K562 (cell line): ENCODE results near the gene VPREB1. TPM values are rescaled to one million over a fixed set of nuclear protein-coding genes. Genes with fewer than 3 reads are reported as not detected.

Source experiments
- CSDE1 ChIP-seq, 2 experiments: fragments of 450-650 bp; IDR thresholded peaks; 2 replicates each; pipeline ENCODE4 v1.6.1; 2016; ENCODE audit warnings: mild to moderate bottlenecking in 1 of 2
- DNMT1 ChIP-seq: fragments of 450-650 bp; IDR thresholded peaks from 2 replicates; pipeline ENCODE4 v1.6.1; 2016; ENCODE audit warnings: antibody characterized with exemption, mild to moderate bottlenecking
- ETV1 ChIP-seq: fragments of 450-650 bp; conservative IDR thresholded peaks from 2 replicates; pipeline ENCODE4 v1.6.1; 2016; ENCODE audit warnings: missing genetic modification characterization, control low read depth, low read depth, missing compliant biosample characterization
- FOXK2 ChIP-seq, 2 experiments: fragments of 450-650 bp; IDR thresholded peaks in 1 of 2; conservative IDR thresholded peaks in 1 of 2; 2 replicates each; pipeline ENCODE4 v1.6.1; 2016; ENCODE audit warnings: low read depth in 2 of 2, mild to moderate bottlenecking in 1 of 2
- HDAC1 ChIP-seq, 2 experiments: fragments of 450-650 bp; IDR thresholded peaks; 2 replicates each; pipeline ENCODE4 v1.6.1; 2016 to 2017; ENCODE audit warnings: inconsistent platforms in 1 of 2, mild to moderate bottlenecking in 1 of 2, moderate library complexity in 1 of 2
- LARP7 ChIP-seq: fragments of 450-650 bp; IDR thresholded peaks from 2 replicates; pipeline ENCODE4 v1.6.1; 2016
- MCM7 ChIP-seq, 2 experiments: fragments of 450-650 bp; IDR thresholded peaks; 2 replicates each; pipeline ENCODE4 v1.6.1; 2016 to 2018
- MIER1 ChIP-seq: fragments of 450-650 bp; IDR thresholded peaks from 2 replicates; pipeline ENCODE4 v1.6.1; 2016; ENCODE audit warnings: antibody characterized with exemption, mild to moderate bottlenecking, low read depth
- NCOA4 ChIP-seq: fragments of 450-650 bp; IDR thresholded peaks from 2 replicates; pipeline ENCODE4 v1.6.1; 2018; ENCODE audit warnings: mild to moderate bottlenecking; ENCODE audit not compliant: partially characterized antibody
- NFRKB ChIP-seq: fragments of 450-650 bp; IDR thresholded peaks from 2 replicates; pipeline ENCODE4 v1.6.1; 2016; ENCODE audit warnings: low read depth
- OTX1 ChIP-seq: fragments of 450-650 bp; formaldehyde crosslinking; IDR thresholded peaks from 2 replicates; pipeline ENCODE4 v1.4.0; 2022; ENCODE audit warnings: mild to moderate bottlenecking
- ZC3H8 ChIP-seq: fragments of 450-650 bp; IDR thresholded peaks from 2 replicates; pipeline ENCODE4 v1.6.1; 2017
- ZNF785 ChIP-seq: fragments of 250-450 bp; sonication (Bioruptor Pico); IDR thresholded peaks from 2 replicates; pipeline ENCODE4 v1.4.0; 2020; ENCODE audit warnings: mild to moderate bottlenecking
- polyA plus RNA-seq, 8 experiments: library from polyadenylated mRNA; depleted of rRNA in 4 of 8; stranded (reverse) in 5 of 8; unstranded in 3 of 8; fragments of >200 nt; fragmentation: Nextera tagmentation in 2 of 8; fragmentation: Illumina TruSeq in 1 of 8; extraction: Ambion mirVana in 2 of 8; extraction: Trizol in 1 of 8; gene quantifications; 2 replicates each; pipeline versions ENCODE4 v1.2.1 to v1.2.3, GENCODE V29; 2011 to 2014; ENCODE audit warnings: inconsistent platforms in 1 of 8, missing spikeins in 1 of 8
- total RNA-seq, 7 experiments: library from RNA; depleted of rRNA in 6 of 7; stranded (reverse); fragments of >200 nt in 6 of 7; fragmentation: Illumina TruSeq in 2 of 7; extraction: Trizol in 2 of 7; gene quantifications; 2 replicates each; pipeline versions ENCODE4 v1.2.1 to v1.2.3, GENCODE V29; 2011 to 2021; ENCODE audit warnings: low replicate concordance in 1 of 7
- TF ChIP-seq, protein P1 (sequence below): fragments of 450-650 bp; IDR thresholded peaks from 2 replicates; pipeline ENCODE4 v1.6.1; 2016; ENCODE audit warnings: low read depth
- TF ChIP-seq, protein P2 (sequence below), 2 experiments: fragments of 450-650 bp; IDR thresholded peaks; 2 replicates each; pipeline ENCODE4 v1.6.1; 2016
- TF ChIP-seq, protein P3 (sequence below), 2 experiments: fragments of 450-650 bp in 1 of 2; IDR thresholded peaks; 2 replicates each; pipeline ENCODE4 v1.6.1; 2011 to 2017; ENCODE audit warnings: low read depth in 2 of 2, antibody characterized with exemption in 1 of 2, borderline replicate concordance in 1 of 2, low read length in 1 of 2, mild to moderate bottlenecking in 1 of 2, mixed read lengths in 1 of 2; ENCODE audit not compliant: control insufficient read depth in 1 of 2

Gene VPREB1
- total and polyA plus RNA-seq, 9 of the 15 experiments (the other 6 are each of a cell fraction or from before 2014, with no cell fraction given) = not detected

DNA sequence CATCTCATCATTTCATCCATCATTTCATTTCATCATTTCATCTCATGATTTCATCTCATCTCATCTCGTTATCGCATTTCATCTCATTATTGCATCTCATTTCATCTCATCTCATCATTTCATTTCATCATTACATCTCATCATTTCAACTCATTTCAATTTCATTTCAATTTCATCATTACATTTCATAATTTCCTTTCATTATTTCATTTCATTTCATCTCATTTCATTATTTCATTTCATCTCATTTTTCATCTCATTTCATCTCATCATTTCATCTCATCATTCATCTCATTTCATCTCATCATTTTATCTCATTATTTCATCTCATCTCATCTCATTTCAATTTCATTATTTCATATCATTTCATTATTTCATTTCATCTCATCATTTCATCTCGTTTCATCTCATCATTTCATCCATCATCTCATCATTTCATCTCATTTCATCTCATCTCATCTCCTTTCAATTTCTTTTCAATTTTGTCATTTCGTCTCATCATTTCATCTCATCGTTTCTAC, 42.6 kb downstream of the VPREB1 start (continued):
- TF ChIP-seq, protein P1, sequence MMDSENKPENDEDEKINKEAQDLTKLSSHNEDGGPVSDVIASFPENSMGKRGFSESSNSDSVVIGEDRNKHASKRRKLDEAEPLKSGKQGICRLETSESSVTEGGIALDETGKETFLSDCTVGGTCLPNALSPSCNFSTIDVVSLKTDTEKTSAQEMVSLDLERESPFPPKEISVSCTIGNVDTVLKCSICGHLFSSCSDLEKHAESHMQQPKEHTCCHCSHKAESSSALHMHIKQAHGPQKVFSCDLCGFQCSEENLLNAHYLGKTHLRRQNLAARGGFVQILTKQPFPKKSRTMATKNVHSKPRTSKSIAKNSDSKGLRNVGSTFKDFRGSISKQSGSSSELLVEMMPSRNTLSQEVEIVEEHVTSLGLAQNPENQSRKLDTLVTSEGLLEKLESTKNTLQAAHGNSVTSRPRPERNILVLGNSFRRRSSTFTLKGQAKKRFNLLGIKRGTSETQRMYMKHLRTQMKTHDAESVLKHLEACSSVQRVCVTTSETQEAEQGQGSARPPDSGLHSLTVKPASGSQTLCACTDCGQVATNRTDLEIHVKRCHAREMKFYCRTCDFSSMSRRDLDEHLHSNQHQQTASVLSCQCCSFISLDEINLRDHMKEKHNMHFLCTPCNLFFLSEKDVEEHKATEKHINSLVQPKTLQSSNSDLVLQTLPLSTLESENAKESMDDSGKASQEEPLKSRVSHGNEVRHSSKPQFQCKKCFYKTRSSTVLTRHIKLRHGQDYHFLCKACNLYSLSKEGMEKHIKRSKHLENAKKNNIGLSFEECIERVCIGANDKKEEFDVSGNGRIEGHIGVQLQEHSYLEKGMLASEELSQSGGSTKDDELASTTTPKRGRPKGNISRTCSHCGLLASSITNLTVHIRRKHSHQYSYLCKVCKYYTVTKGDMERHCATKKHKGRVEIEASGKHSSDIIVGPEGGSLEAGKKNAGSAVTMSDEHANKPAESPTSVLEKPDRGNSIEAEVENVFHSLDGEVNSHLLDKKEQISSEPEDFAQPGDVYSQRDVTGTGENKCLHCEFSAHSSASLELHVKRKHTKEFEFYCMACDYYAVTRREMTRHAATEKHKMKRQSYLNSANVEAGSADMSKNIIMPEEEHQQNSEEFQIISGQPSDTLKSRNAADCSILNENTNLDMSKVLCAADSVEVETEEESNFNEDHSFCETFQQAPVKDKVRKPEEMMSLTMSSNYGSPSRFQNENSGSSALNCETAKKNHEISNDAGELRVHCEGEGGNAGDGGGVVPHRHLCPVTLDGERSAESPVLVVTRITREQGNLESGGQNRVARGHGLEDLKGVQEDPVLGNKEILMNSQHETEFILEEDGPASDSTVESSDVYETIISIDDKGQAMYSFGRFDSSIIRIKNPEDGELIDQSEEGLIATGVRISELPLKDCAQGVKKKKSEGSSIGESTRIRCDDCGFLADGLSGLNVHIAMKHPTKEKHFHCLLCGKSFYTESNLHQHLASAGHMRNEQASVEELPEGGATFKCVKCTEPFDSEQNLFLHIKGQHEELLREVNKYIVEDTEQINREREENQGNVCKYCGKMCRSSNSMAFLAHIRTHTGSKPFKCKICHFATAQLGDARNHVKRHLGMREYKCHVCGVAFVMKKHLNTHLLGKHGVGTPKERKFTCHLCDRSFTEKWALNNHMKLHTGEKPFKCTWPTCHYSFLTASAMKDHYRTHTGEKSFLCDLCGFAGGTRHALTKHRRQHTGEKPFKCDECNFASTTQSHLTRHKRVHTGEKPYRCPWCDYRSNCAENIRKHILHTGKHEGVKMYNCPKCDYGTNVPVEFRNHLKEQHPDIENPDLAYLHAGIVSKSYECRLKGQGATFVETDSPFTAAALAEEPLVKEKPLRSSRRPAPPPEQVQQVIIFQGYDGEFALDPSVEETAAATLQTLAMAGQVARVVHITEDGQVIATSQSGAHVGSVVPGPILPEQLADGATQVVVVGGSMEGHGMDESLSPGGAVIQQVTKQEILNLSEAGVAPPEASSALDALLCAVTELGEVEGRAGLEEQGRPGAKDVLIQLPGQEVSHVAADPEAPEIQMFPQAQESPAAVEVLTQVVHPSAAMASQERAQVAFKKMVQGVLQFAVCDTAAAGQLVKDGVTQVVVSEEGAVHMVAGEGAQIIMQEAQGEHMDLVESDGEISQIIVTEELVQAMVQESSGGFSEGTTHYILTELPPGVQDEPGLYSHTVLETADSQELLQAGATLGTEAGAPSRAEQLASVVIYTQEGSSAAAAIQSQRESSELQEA = peak; percentile 11; the same call in 1 of the 2 replicates
- TF ChIP-seq, protein P2, sequence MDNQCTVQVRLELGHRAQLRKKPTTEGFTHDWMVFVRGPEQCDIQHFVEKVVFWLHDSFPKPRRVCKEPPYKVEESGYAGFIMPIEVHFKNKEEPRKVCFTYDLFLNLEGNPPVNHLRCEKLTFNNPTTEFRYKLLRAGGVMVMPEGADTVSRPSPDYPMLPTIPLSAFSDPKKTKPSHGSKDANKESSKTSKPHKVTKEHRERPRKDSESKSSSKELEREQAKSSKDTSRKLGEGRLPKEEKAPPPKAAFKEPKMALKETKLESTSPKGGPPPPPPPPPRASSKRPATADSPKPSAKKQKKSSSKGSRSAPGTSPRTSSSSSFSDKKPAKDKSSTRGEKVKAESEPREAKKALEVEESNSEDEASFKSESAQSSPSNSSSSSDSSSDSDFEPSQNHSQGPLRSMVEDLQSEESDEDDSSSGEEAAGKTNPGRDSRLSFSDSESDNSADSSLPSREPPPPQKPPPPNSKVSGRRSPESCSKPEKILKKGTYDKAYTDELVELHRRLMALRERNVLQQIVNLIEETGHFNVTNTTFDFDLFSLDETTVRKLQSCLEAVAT (IDR thresholded peaks at IDR 0.05) = 0 out of 4 replicates have a peak, but pooled peaks have one; percentile 11 to 47
- TF ChIP-seq NFRKB = peak; percentile 33; the same call in 1 of the 2 replicates
- TF ChIP-seq DNMT1 = 0 out of 2 replicates have a peak, but pooled peaks have one; percentile 2
- TF ChIP-seq ZNF785 (CRISPR knock-in tag) = 0 out of 2 replicates have a peak, but pooled peaks have one; percentile 7
- peak in 1 of 2 experiments; percentile 42; a peak in 2 of 4 replicates for TF ChIP-seq HDAC1 (IDR thresholded peaks at IDR 0.05)
- TF ChIP-seq MCM7 (IDR thresholded peaks at IDR 0.05) = 0 out of 4 replicates have a peak, but pooled peaks of 1 of the 2 experiments have one; percentile 26
- peak; percentile 63 for TF ChIP-seq NCOA4
- TF ChIP-seq, protein P3, sequence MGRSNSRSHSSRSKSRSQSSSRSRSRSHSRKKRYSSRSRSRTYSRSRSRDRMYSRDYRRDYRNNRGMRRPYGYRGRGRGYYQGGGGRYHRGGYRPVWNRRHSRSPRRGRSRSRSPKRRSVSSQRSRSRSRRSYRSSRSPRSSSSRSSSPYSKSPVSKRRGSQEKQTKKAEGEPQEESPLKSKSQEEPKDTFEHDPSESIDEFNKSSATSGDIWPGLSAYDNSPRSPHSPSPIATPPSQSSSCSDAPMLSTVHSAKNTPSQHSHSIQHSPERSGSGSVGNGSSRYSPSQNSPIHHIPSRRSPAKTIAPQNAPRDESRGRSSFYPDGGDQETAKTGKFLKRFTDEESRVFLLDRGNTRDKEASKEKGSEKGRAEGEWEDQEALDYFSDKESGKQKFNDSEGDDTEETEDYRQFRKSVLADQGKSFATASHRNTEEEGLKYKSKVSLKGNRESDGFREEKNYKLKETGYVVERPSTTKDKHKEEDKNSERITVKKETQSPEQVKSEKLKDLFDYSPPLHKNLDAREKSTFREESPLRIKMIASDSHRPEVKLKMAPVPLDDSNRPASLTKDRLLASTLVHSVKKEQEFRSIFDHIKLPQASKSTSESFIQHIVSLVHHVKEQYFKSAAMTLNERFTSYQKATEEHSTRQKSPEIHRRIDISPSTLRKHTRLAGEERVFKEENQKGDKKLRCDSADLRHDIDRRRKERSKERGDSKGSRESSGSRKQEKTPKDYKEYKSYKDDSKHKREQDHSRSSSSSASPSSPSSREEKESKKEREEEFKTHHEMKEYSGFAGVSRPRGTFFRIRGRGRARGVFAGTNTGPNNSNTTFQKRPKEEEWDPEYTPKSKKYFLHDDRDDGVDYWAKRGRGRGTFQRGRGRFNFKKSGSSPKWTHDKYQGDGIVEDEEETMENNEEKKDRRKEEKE (IDR thresholded peaks at IDR 0.05; ENCODE audit: borderline replicate concordance in 1 of 2, control insufficient read depth in 1 of 2, low read depth in 2 of 2, low read length in 1 of 2) = peak in 1 of 2 experiments; percentile 13; a peak in 1 of 4 replicates
- 0 out of 2 replicates have a peak, but pooled peaks have one; percentile 13 for TF ChIP-seq LARP7
- TF ChIP-seq FOXK2 (conservative IDR thresholded peaks at IDR 0.05 in 1 of 2, IDR thresholded peaks at IDR 0.05 in 1 of 2; ENCODE audit: low read depth in 2 of 2) = 0 out of 4 replicates have a peak, but pooled peaks of 1 of the 2 experiments have one; percentile 14
- 0 out of 2 replicates have a peak, but pooled peaks have one; percentile 22 for TF ChIP-seq OTX1 (CRISPR knock-in tag)
- TF ChIP-seq MIER1 = peak; percentile 63; the same call in 1 of the 2 replicates
- TF ChIP-seq ZC3H8 = peak; percentile 65; the same call in 1 of the 2 replicates
- 0 out of 4 replicates have a peak, but pooled peaks of 1 of the 2 experiments have one; percentile 16 for TF ChIP-seq CSDE1 (IDR thresholded peaks at IDR 0.05)
- 0 out of 2 replicates have a peak, but pooled peaks have one; percentile 21 for TF ChIP-seq ETV1 (tag)
